Measurements from ENCODE around the gene C2CD3. TPM values are rescaled to one million over a fixed set of nuclear protein-coding genes. Genes with fewer than 3 reads are reported as not detected.
"Not testable (repeated sequence)": the region's sequence is repeated elsewhere in the genome, so short reads cannot be mapped to it uniquely, and the experiment has no call there.

Gene C2CD3
- polyA plus RNA-seq, 1 experiment = 8.7 TPM

DNA sequence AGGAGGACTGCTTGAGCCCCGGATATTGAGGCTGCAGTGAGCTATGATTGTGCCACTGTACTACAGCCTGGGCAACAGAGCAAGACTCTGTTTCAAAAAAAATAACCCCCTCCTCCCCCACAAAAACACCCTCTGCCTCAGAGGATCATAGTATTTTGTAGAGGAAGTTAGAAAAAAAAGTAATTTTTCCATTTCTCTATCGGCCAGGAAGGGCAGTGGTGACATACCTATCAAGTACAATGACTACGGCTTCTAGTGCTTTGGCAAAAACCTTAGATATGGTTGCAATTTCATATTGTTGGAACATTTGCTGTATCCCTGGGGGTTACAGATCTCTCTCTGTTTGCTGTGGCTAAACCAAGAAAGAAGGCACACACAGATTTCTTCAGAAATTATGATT is 28.9 kb downstream of the C2CD3 start:
- Histone ChIP-seq H3K27me3 (ENCODE audit: control insufficient read depth, insufficient read depth, low read length) (no peaks in the 10 kb centered on the region), H3K27ac (ENCODE audit: low read depth, low read length) (no peak overlapping the region), H3K4me3 (ENCODE audit: low read depth, low read length) (no peak overlapping the region), H3K9me3 (ENCODE audit: control insufficient read depth, insufficient read depth, low read length) (no peaks in the 10 kb centered on the region)
- TF ChIP-seq, protein P1, sequence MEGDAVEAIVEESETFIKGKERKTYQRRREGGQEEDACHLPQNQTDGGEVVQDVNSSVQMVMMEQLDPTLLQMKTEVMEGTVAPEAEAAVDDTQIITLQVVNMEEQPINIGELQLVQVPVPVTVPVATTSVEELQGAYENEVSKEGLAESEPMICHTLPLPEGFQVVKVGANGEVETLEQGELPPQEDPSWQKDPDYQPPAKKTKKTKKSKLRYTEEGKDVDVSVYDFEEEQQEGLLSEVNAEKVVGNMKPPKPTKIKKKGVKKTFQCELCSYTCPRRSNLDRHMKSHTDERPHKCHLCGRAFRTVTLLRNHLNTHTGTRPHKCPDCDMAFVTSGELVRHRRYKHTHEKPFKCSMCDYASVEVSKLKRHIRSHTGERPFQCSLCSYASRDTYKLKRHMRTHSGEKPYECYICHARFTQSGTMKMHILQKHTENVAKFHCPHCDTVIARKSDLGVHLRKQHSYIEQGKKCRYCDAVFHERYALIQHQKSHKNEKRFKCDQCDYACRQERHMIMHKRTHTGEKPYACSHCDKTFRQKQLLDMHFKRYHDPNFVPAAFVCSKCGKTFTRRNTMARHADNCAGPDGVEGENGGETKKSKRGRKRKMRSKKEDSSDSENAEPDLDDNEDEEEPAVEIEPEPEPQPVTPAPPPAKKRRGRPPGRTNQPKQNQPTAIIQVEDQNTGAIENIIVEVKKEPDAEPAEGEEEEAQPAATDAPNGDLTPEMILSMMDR (IDR thresholded peaks at IDR 0.05; ENCODE audit: low read depth, low read length) = no peak
- ChIA-PET POLR2A (interaction anchor here (1.2 kb wide), 1 partner anchor 29 kb away, joined by 5 read pairs; the partner anchor contains the start of genes C2CD3 and PPME1), CTCF (no interaction called here)
- no peak for DNase-seq (ENCODE audit: low read depth, low spot score)

DNA sequence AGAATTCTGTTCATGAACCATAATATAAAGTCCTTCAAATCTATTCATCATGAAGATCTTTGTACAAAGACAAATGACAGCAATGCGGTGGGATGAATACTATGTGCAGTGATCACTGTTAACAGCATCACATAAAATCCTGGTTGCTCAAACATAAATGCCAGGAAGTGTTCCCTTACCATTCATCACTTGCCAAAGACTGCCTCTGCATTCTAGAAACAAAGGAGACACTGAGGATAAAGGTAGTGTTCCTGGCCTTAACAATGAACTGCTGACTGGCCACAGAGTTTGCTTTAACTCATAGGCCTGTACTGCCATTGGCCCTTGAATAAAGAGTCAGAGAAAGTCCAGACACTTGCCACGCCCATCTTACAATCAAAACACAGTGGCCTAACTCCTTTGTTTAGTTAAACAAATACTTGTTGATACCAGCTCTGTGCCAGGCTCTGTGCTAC is 29.5 kb downstream of the C2CD3 start:
- CTCF ChIA-PET = no interaction called here
- Histone ChIP-seq H3K27ac (ENCODE audit: low read depth, low read length) (no peak overlapping the region), H3K4me3 (ENCODE audit: low read depth, low read length) (no peak overlapping the region), H3K9me3 (ENCODE audit: control insufficient read depth, insufficient read depth, low read length) (no peaks in the 10 kb centered on the region), H3K27me3 (ENCODE audit: control insufficient read depth, insufficient read depth, low read length) (no peaks in the 10 kb centered on the region)
- DNase-seq (ENCODE audit: low read depth, low spot score) = no peak
- POLR2A ChIA-PET = no interaction called here
- TF ChIP-seq, protein P1 (IDR thresholded peaks at IDR 0.05; ENCODE audit: low read depth, low read length) = no peak

DNA sequence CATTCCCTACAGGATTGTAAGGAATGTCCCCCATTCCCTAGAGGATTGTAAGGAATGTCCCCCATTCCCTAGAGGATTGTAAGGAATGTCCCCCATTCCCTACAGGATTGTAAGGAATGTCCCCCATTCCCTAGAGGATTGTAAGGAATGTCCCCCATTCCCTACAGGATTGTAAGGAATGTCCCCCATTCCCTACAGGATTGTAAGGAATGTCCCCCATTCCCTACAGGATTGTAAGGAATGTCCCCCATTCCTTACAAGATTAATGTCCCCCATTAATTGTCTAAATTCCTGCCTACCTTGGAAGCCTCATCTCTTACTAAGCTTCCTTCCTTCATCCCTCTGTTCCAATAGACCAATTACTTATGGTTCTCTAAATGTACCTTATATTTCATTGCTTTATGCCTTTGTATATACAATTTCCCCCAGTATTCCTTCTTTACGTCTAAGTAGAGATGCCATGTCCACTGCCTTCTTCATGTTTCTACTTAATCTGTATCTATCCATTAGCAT is 30.8 kb downstream of the C2CD3 start:
- CTCF ChIA-PET = not testable (repeated sequence)

DNA sequence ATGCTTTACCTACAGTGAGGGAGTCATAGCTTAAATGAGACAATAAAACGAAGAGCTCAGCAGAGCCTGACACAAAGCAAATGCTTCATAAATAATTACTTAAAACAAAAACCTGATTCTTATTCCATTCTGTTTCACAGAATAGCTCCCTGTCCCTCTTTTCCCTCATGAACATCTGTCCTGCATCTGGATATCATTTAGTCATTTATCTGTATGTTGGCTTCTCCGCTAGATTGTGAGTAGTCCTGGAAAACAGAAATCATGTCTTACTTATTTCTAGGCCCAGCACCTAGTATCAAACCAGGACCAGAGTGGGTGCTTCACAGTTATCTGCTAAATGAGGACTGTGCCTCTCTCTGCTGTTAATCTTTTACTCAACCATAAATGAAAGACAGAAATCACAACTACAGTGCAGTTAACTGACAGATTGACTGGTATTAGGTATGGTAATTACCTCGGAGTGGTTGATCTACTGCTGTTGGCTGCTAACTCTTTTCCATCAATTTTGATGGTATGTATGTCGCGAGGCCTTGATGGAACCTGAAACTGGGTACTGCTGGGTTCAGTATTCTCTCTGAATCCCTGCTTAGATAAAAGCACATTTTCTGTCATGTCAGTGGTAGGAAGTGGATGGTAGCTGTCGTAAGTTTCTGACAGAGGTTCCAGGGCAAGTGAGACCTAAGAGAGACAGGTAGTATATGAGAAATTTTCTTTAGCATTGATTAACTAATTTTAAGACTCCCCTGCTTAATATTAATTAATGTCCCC is 31.5 kb downstream of the C2CD3 start:
- POLR2A ChIA-PET = no interaction called here
- CTCF ChIA-PET = no interaction called here
- Histone ChIP-seq H3K27ac (ENCODE audit: low read depth, low read length) (peak overlapping the region; percentile 83), H3K9me3 (ENCODE audit: control insufficient read depth, insufficient read depth, low read length) (no peaks in the 10 kb centered on the region), H3K27me3 (ENCODE audit: control insufficient read depth, insufficient read depth, low read length) (no peaks in the 10 kb centered on the region), H3K4me3 (ENCODE audit: low read depth, low read length) (no peak overlapping the region)
- TF ChIP-seq, protein P1 (IDR thresholded peaks at IDR 0.05; ENCODE audit: low read depth, low read length) = no peak
- no peak for DNase-seq (ENCODE audit: low read depth, low spot score)

More for the DNA sequence above, 30.8 kb downstream of the C2CD3 start:
- DNase-seq (ENCODE audit: low read depth, low spot score); H3K4me3 ChIP-seq (ENCODE audit: low read depth, low read length); POLR2A ChIA-PET; H3K9me3 ChIP-seq (ENCODE audit: control insufficient read depth, insufficient read depth, low read length); H3K27ac ChIP-seq (ENCODE audit: low read depth, low read length); H3K27me3 ChIP-seq (ENCODE audit: control insufficient read depth, insufficient read depth, low read length): not testable (repeated sequence)

DNA sequence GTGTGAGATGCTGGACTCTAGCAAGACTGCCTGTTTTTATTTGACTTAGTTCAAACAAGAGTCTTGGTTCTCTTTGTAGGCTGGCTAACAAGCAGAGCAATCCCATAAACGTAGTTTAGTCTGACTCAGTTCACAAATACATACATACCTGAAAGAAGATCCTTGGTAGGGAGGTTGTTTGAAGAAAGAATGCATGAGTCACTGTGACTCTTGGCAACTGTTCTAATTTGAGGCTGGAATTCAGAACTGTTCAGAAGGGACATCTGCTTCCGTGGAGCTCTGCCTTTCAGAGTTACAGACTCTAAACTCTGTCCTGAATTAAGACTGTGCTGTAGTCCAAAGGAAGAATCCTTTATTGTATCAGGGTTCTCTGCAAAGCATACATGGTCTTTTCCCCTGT is 32.2 kb downstream of the C2CD3 start:
- ChIA-PET POLR2A (no interaction called here), CTCF (no interaction called here)
- H3K27ac ChIP-seq (ENCODE audit: low read depth, low read length) = peak overlapping the region; percentile 83

More for the DNA sequence above, 32.2 kb downstream of the C2CD3 start:
- H3K9me3 ChIP-seq (ENCODE audit: control insufficient read depth, insufficient read depth, low read length) = no peaks in the 10 kb centered on the region
- peak; percentile 97 for DNase-seq (ENCODE audit: low read depth, low spot score)
- H3K4me3 ChIP-seq (ENCODE audit: low read depth, low read length) = no peak overlapping the region
- H3K27me3 ChIP-seq (ENCODE audit: control insufficient read depth, insufficient read depth, low read length) = no peaks in the 10 kb centered on the region
- TF ChIP-seq, protein P1 (IDR thresholded peaks at IDR 0.05; ENCODE audit: low read depth, low read length) = no peak
